Lung (tissue), 12 donors: ENCODE results near the gene C6orf132. TPM values are rescaled to one million over a fixed set of nuclear protein-coding genes. Genes with fewer than 3 reads are reported as not detected.

ENCODE experiments used
- ATAC-seq: fragments of 200-7000 bp; cut with Tn5 transposase; one replicate; pipeline ENCODE4 v1.9.1; 2020; ENCODE audit warnings: moderate number of reproducible peaks; ENCODE audit not compliant: insufficient read depth, low FRiP score
- DNase-seq, 3 donors: peaks; one replicate each; pipeline ENCODE4 v3.0.0-alpha.2; 2013 to 2017
- H3K27ac ChIP-seq, 2 donors: one replicate each; pipeline ENCODE4 v1.5.1; 2013; ENCODE audit warnings: mild to moderate bottlenecking in 2 of 2, moderate library complexity in 2 of 2, control low read depth in 1 of 2, inconsistent platforms in 1 of 2, low read depth in 1 of 2, low read length in 1 of 2
- H3K27me3 ChIP-seq, 3 donors: one replicate each; pipeline ENCODE4 v1.5.1; 2013; ENCODE audit warnings: low read length in 2 of 3; ENCODE audit not compliant: control insufficient read depth in 3 of 3, insufficient read depth in 3 of 3
- H3K36me3 ChIP-seq, 4 donors: one replicate each; pipeline ENCODE4 v1.5.1; 2013; ENCODE audit warnings: low read length in 4 of 4, mild to moderate bottlenecking in 1 of 4, moderate library complexity in 1 of 4; ENCODE audit not compliant: control insufficient read depth in 4 of 4, insufficient read depth in 4 of 4
- H3K4me1 ChIP-seq, 5 donors: one replicate each; pipeline ENCODE4 v1.5.1; 2013; ENCODE audit warnings: low read length in 5 of 5, mild to moderate bottlenecking in 2 of 5, moderate library complexity in 1 of 5; ENCODE audit not compliant: control insufficient read depth in 5 of 5, insufficient read depth in 5 of 5
- H3K4me3 ChIP-seq: one replicate; pipeline ENCODE4 v1.5.1; 2013; ENCODE audit warnings: mild to moderate bottlenecking, control low read depth, moderate library complexity
- H3K9ac ChIP-seq, 2 donors: one replicate each; pipeline ENCODE4 v1.5.1; 2013; ENCODE audit warnings: low read length in 2 of 2, control low read depth in 1 of 2; ENCODE audit not compliant: insufficient read depth in 1 of 2
- H3K9me3 ChIP-seq, 4 donors: one replicate each; pipeline ENCODE4 v1.5.1; 2013; ENCODE audit warnings: low read length in 3 of 4, mild to moderate bottlenecking in 1 of 4, moderate library complexity in 1 of 4; ENCODE audit not compliant: control insufficient read depth in 4 of 4, insufficient read depth in 3 of 4
- CTCF ChIP-seq: IDR thresholded peaks from 2 replicates; pipeline ENCODE4 v1.5.1; 2012; ENCODE audit warnings: mild to moderate bottlenecking; ENCODE audit errors: control extremely low read depth, extremely low read depth
- WGBS, 2 donors: extraction: QIAGEN DNeasy Blood & Tissue Kit; methylation state at CpG; one replicate each; pipeline ENCODE4 v1.1.7; 2013; 5-methylcytosine and 5-hydroxymethylcytosine counted together
- polyA plus RNA-seq, 2 donors: library from polyadenylated mRNA; stranded (reverse); fragments of 200-250 nt; gene quantifications; one replicate each; pipeline ENCODE4 v1.2.1, GENCODE V29; 2013
- total RNA-seq, 2 donors: library from RNA; depleted of rRNA in 1 of 2; stranded (reverse); fragments of >200 nt in 1 of 2; gene quantifications; one replicate each; pipeline ENCODE4 v1.2.1, GENCODE V29; 2014 to 2021
- donor health status: control.
- donor health status: control.
- donor health status: Bipolar disorder and iron deficiency.
- donor health status: healthy.
- donor health status: DM: yes; HTN: yes; CAD: no.

Gene C6orf132
- total and polyA plus RNA-seq, 4 donors: 5.9 to 33.1 (median 18.7) TPM

GRCh38 chr6:42108071-42108470 lies 34.3 kb downstream of the C6orf132 start:
- 98% methylated on average over 2 of the region's 2 CpGs for WGBS, 2 donors
- DNase-seq (no peak), ATAC-seq (no peak)
- no peak for TF ChIP-seq CTCF
- H3K4me3 ChIP-seq: no peak overlapping the region
- no peak overlapping the region for H3K27ac ChIP-seq
- no peak overlapping the region for H3K9ac ChIP-seq
- H3K4me1 ChIP-seq: peaks cover 0 to 8% (median 0%) of the 10 kb centered on the region in 5 donors
- peaks cover 0 to 2% (median 0%) of the 10 kb centered on the region in 4 donors for H3K9me3 ChIP-seq
- no peaks in the 10 kb centered on the region for H3K36me3 ChIP-seq
- H3K27me3 ChIP-seq: no peaks in the 10 kb centered on the region

DNA sequence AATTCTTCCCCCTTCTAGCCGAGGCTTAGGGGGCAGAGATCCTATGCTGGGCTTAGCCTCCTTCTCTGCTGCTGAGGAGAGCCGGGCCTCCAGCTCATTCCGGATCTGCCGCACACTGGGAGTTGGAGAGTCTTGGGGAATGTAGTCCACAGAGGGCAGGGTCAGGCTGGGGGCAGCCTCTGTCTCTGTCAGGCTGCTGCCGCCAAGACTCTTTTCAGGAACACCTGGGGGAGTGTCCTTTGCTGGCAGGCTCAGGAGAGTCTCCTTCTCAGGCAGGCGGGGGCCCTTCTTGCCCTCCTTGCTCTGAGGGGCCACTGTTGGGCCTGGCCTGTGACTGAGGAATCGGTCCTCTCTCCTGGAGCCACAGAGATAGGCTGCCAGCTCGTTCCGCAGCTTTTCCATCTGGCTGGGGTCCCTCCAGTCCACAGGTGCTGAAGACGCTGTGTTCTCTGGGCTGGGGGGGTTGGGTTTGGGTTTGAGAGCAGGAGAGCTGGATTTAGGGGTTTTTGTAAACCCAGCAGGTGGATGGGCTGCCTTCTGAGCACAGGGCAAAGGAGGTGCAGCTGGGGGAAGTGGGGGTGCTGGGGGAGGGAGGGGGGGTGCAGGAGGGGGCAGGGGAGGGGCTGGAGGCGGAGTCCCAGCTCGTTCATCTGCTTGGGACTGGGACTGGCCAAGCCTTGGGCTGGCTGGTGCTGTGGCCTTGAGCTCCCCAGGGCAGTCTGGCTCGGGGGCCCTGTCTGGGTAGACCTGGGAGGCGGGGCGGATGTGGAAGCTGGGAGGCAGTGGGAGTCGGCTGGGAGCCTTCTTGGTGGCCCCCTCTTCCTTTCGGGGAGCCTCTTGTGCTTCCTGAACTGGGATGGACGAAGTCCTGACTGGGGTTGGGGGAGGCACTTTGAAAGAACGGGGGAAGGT lies 36.1 kb downstream of the C6orf132 start:
- ATAC-seq (no peak), DNase-seq (peak; percentile 20 to 53 (median 38))
- no peak for TF ChIP-seq CTCF
- Histone ChIP-seq H3K27ac (no peak overlapping the region), H3K4me3 (no peak overlapping the region), H3K4me1 (peaks cover 0 to 9% (median 0%) of the 10 kb centered on the region in 5 donors), H3K9me3 (peaks cover 0 to 2% (median 0%) of the 10 kb centered on the region in 4 donors), H3K36me3 (no peaks in the 10 kb centered on the region), H3K27me3 (no peaks in the 10 kb centered on the region), H3K9ac (no peak overlapping the region)
- 82 to 84% methylated on average over 17 to 19 of the region's 19 CpGs for WGBS, 2 donors

DNA sequence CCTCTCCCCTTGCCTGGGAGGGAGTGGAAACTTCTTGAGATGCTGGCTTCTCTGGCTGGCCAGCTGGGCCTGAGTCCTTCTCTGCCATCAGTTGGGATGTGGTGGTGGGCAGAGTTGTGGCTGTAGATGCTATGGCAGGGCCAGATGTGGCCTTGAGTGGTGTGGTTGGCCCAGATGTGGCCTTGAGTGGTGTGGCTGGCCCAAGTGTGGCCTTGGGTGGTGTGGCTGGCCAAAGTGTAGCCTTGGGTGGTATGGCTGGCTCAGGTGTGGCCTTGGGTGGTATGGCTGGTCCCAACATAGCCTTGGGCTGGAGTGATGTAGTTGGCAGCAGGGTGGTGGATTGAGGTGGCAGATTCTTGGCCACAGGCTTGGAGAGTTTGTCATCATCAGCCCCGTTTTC lies 36.7 kb downstream of the C6orf132 start:
- no peaks in the 10 kb centered on the region for H3K36me3 ChIP-seq
- H3K4me3 ChIP-seq: no peak overlapping the region
- 90 to 92% methylated on average over 1 of the region's 1 CpG for WGBS, 2 donors
- ATAC-seq (no peak), DNase-seq (no peak)
- TF ChIP-seq CTCF: no peak
- H3K9ac ChIP-seq: no peak overlapping the region
- H3K27me3 ChIP-seq: no peaks in the 10 kb centered on the region
- H3K27ac ChIP-seq: no peak overlapping the region
- peaks cover 0 to 9% (median 0%) of the 10 kb centered on the region in 5 donors for H3K4me1 ChIP-seq
- peaks cover 0 to 2% (median 0%) of the 10 kb centered on the region in 4 donors for H3K9me3 ChIP-seq
